GM19239 (cell line): Measurements from ENCODE around the gene SH3BGRL2.
A peak's percentile ranks its signal among the peaks of the same experiment; 100 is the strongest.

ENCODE experiments used
- DNase-seq: peaks from one replicate; pipeline ENCODE4 v3.0.0; 2011; ENCODE audit warnings: low spot score; ENCODE audit not compliant: insufficient read length
- FAIRE-seq: peaks from 2 replicates; lab custom pipeline; 2011; peaks lifted over from hg19 to GRCh38; lab: Jason Lieb, UNC

Gene SH3BGRL2

DNA sequence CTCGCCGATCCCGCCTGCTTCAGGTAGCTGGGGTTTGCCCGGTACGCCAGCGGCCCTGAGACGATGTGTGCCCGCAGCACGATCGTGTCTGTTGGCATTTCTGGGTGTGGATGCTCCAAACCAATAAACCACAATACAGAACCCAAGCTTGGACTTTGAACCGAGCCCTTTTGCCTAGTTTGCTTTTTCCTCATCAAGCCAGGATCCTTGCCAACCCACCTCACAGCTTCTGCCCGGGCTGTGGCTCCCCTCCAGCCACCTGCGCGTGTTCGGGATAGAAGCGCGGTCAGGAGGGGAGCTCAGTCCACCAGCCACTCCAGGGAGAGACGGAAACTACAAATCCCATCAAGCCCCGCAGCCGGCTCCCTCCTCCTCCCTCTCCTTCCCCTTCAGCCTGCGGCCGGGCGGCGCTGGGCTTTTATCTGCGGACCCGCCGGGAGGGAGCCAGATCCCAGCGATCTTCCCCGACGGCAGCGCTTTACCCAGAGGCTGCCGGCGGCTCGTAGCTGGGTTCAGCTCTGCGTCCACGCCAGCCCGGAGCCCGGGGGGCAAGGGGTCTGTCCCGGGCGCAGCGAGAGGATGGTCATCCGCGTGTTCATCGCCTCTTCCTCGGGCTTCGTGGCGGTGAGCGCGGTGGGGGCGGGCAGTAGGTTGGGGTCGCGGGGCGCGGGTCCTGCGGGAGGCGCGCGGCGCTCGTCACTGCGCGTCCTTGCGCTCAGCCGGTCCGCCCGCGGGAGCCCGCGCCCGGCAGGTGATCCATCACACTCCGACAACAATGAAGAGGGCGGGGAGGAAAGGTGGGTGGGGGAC lies at the start of gene SH3BGRL2:
TSS of gene SH3BGRL2 (plus strand) at position 447 of the 810 bp plus-strand sequence. CDS start at position 580, 133 bp downstream.
- DNase-seq = peak; percentile 33

DNA sequence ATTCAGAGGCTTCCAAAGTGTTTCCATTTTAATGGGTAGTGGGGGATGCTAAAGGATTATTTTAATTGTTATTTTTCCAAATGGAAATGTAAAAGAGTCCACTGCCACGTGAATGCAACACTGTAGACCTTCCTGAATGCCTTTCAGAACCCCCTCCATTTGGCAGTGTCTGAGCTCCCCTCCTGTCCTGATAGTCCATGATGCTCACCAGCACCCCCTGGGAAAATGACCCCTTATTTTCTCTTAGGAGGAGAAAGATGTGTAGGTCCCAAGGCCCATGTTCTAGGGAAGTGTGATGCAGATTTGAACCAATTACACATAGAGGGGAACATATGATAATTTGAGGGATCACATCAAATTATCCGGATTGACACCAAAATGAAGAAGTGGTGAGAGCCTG lies 46.8 kb upstream of the SH3BGRL2 start:
- FAIRE-seq (no peak), DNase-seq (no peak)

More for the DNA sequence above, at the start of gene SH3BGRL2:
- no peak for FAIRE-seq

DNA sequence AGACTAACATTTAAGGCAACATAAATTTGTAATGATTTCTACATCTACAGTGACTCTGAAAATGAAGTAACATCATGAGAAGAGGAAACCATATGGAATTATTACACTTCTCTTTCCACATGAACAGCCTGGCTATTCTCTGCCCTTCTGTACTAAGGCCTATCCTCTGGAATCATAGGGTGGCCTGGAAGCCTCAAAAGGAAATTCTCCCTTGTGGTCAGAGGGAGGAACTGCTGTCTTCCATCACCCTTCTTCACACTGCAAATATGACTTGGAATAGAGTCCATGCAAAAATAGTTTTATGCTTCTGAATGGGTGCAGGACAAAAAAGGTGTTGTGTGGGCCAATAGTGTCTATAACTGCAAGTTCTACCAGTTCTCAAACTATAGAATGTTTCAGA lies 44.6 kb upstream of the SH3BGRL2 start:
- DNase-seq (no peak), FAIRE-seq (no peak)

DNA sequence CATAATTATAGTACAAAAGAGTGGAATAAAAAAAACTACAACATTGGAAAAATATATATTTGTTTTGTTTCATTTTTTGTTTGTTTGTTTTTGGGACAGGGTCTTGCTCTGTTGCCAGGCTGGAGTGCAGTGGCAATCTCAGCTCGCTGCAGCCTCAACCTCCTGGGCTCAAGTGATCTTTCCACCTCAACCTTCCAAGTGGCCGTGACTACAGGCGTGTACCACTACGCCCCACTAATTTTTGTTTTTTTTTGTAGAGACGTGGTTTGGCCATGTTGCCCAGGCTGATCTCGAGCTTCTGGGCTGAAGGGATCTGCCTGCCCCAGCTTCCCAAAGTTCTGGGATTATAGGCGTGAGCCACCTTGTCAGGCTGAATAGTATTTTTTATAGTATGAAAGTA lies 41.4 kb upstream of the SH3BGRL2 start:
- FAIRE-seq (no peak), DNase-seq (no peak)

DNA sequence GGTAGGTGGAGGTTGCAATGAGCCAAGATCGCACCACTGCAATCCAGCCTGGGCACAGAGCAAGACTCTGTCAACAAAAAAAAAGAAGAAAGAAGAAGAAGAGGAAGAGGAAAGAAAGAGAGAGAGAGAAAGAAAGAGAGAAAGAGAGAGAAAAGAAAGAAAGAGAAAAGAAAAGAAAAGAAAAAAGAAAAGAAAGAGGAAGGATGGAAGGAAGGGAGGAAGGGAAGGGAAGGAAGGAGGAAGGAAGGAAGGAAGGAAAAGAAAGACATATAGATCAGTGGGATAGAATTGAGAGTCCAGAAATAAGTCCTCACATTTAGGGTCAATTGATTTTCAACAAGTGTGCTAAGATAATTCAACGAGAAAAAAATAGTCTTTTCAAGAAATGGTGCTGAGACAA lies 34.0 kb upstream of the SH3BGRL2 start:
- DNase-seq = no peak
- FAIRE-seq = no peak

GRCh38 chr6:79598012-79598411 lies 33.1 kb upstream of the SH3BGRL2 start:
- FAIRE-seq (no peak), DNase-seq (no peak)

- FAIRE-seq = no peak
- DNase-seq = no peak
These were observed 31.3 kb upstream of the SH3BGRL2 start for GRCh38 chr6:79599725-79600259.

GRCh38 chr6:79600313-79600712 lies 30.8 kb upstream of the SH3BGRL2 start:
- FAIRE-seq (no peak), DNase-seq (no peak)

DNA sequence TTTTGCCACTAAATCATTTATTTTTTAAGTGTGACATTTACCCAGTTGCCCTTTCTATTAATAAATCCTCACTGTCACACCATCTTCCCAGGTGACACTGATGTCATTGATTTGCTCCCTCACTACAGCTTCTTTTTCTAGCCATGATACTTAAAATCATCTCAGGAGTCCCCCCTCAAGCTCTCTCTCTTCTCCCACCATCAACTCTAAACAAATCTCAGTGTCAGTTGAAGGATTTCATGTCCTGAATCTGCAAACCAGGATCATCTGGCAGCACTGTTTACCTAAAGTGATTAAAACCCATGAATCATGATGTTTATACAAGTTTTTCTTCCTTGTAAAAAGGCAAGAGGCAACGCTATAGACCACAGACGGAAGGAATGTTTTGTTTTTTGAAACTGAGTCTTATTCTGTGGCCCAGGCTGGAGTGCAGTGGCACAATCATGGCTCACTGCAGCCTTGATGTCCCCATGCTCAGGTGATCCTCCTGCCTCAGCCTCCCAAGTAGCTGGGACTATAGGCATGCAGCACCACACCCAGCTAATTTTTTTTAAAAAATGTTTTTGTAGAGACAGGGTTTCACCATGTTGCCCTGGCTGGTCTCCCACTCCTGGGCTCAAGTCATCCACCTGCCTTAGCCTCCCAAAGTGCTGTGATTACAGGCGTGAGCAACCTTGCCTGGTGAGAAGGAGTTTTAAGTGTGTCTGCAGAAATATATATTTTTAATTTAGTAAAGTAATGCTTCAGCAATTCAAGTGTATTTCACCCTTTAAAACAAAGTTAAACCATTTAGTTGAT lies 30.1 kb upstream of the SH3BGRL2 start:
- no peak for DNase-seq

GRCh38 chr6:79602859-79603258 lies 28.3 kb upstream of the SH3BGRL2 start:
- DNase-seq = no peak
- no peak for FAIRE-seq

More for the DNA sequence above, 30.1 kb upstream of the SH3BGRL2 start:
- no peak for FAIRE-seq

GRCh38 chr6:79604583-79605037 lies 26.5 kb upstream of the SH3BGRL2 start:
- DNase-seq = no peak
- no peak for FAIRE-seq

DNA sequence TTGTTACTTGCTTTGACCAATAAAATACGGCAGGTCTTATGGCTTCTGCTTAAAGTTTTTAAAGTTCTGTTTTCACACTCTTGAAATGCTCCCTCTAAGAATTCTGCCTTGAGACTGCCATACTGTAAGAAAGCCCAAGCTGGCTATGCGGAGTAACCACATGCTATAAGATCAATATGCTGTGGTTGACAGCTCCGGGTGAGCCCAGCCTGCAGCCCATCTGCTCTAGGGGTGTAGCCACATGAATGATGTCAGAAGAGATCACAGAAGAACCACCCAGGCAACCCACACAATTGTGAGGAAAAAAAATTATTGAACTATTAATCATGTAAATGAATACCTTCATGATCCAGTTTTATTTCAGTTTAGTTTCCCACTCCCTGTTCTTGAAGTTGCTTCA lies 26.1 kb upstream of the SH3BGRL2 start:
- DNase-seq (no peak), FAIRE-seq (no peak)

- no peak for DNase-seq
These were observed 25.0 kb upstream of the SH3BGRL2 start for GRCh38 chr6:79605968-79606764.

GRCh38 chr6:79607000-79607399 lies 24.1 kb upstream of the SH3BGRL2 start:
- FAIRE-seq (no peak), DNase-seq (no peak)

More at GRCh38 chr6:79605968-79606764, 25.0 kb upstream of the SH3BGRL2 start:
- no peak for FAIRE-seq

GRCh38 chr6:79608334-79609224 lies 22.6 kb upstream of the SH3BGRL2 start:
- FAIRE-seq (no peak), DNase-seq (no peak)

- FAIRE-seq = no peak
These were observed 21.9 kb upstream of the SH3BGRL2 start for GRCh38 chr6:79609225-79609595.

GRCh38 chr6:79610306-79611009 lies 20.7 kb upstream of the SH3BGRL2 start:
- DNase-seq (no peak), FAIRE-seq (no peak)

More at GRCh38 chr6:79609225-79609595, 21.9 kb upstream of the SH3BGRL2 start:
- DNase-seq = no peak

GRCh38 chr6:79612457-79612856 lies 18.7 kb upstream of the SH3BGRL2 start:
- no peak for FAIRE-seq
- DNase-seq = no peak

DNA sequence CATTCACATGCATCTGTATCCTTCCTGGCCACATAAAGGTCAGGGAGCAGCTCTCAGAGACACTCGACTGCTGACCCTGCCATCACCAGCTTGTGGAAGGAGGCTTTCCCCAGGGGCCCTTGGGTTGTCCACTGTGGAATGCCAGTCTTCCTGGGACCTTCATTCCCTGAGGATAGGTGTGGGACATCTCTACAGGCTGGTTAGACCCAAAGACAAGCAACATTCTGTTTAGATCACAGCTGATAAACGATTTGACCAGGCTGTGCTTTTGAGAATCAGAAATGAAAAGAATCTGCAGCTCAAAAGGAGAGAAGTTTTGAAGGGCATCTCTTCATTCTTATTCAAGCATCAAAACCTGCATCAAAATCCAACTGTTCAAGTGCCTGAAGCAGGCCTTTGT lies 18.2 kb upstream of the SH3BGRL2 start:
- FAIRE-seq = no peak

More for the DNA sequence above, 18.2 kb upstream of the SH3BGRL2 start:
- DNase-seq = no peak
